Kidney epithelial cell (primary cell): ENCODE measurements around the gene PIGT. TPM values are rescaled to one million over a fixed set of nuclear protein-coding genes. Genes with fewer than 3 reads are reported as not detected.
A peak's percentile ranks its signal among the peaks of the same experiment; 100 is the strongest.

ENCODE experiments used
- DNase-seq: peaks from one replicate; pipeline ENCODE4 v3.0.0-alpha.2; 2010; ENCODE audit warnings: low read depth
- H3K27me3 ChIP-seq: 2 replicates; pipeline ENCODE4 v1.6.0; 2011; ENCODE audit warnings: low read length; ENCODE audit not compliant: control insufficient read depth, insufficient read depth
- H3K36me3 ChIP-seq: 2 replicates; pipeline ENCODE4 v1.5.1; 2011; ENCODE audit warnings: low read length; ENCODE audit not compliant: control insufficient read depth, insufficient read depth
- H3K4me3 ChIP-seq: 2 replicates; pipeline ENCODE4 v1.5.1; 2011; ENCODE audit warnings: low read depth, mild to moderate bottlenecking, control low read depth, low read length
- total RNA-seq: library from RNA; depleted of rRNA; stranded (reverse); fragments of >200 nt; gene quantifications from 2 replicates; pipeline ENCODE4 v1.2.3, GENCODE V29; 2015
- TF ChIP-seq, protein P1 (sequence below): IDR thresholded peaks from 2 replicates; pipeline ENCODE4 v1.5.1; 2011; ENCODE audit warnings: mild to moderate bottlenecking, moderate library complexity, low read length, control low read depth, inconsistent platforms; ENCODE audit not compliant: insufficient read depth, poor library complexity, severe bottlenecking

Gene PIGT
- total RNA-seq, 1 donor from 2014 or later = 69.8 TPM

DNA sequence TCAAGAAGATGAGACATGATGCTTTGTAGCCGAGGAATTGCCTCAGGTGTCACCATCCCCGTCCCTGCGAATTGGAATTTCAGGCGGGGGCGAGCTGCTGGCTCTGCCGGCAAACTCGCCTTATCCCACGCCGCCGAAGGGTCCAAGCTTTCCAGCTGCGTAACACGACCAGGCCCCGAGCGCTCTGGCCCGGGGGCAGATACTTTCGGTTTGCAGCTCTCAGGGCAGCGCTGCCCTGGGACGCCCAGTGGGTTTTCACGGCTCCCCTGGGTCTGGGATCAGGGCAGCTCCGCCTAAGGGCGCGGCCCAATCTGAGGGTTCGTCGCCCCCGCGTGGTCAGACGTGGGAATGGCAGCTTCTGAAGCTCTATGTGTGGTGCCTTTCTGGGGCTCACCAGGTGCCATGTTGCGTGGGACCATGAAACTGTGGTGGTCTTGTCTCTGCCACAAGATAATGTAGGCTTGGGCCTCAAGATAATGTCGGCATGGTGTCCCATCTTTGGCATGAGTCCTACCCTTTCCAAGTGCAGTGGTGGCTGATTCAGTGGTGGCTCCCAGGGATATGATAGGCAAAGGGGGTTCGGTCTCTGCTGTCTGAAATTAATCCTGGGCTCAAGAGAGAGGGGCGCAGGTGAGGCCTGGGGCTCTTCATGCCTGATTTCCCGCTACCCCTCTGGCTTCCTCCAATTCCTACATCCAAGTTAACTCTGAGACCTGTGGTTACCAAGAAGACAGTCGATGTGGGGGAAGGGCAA is 21.0 kb downstream of the PIGT start:
- no peaks in the 10 kb centered on the region for H3K36me3 ChIP-seq
- TF ChIP-seq, protein P1, sequence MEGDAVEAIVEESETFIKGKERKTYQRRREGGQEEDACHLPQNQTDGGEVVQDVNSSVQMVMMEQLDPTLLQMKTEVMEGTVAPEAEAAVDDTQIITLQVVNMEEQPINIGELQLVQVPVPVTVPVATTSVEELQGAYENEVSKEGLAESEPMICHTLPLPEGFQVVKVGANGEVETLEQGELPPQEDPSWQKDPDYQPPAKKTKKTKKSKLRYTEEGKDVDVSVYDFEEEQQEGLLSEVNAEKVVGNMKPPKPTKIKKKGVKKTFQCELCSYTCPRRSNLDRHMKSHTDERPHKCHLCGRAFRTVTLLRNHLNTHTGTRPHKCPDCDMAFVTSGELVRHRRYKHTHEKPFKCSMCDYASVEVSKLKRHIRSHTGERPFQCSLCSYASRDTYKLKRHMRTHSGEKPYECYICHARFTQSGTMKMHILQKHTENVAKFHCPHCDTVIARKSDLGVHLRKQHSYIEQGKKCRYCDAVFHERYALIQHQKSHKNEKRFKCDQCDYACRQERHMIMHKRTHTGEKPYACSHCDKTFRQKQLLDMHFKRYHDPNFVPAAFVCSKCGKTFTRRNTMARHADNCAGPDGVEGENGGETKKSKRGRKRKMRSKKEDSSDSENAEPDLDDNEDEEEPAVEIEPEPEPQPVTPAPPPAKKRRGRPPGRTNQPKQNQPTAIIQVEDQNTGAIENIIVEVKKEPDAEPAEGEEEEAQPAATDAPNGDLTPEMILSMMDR = peak; percentile 93
- H3K27me3 ChIP-seq = no peaks in the 10 kb centered on the region
- peak overlapping the region; percentile 51 for H3K4me3 ChIP-seq
- no peak for DNase-seq

DNA sequence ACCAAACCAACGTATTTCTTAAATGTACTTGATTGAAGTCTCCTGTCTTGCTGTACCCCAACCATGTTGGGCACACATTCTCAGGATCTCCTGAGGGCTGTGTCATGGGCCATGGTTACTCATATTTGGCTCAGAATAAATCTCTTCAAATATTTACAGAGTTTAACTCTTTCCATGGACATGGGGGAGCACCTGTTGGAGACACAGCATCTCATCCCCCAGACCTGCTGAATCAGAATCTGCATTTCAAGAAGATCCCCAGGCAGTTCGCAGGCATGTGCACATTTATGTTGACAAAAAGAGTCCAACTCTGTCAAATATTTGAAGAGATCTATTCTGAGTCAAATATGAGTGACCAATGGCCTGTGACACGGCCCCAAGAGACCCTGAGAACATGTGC is 24.5 kb downstream of the PIGT start:
- DNase-seq = no peak
- H3K4me3 ChIP-seq = no peak overlapping the region
- no peaks in the 10 kb centered on the region for H3K27me3 ChIP-seq
- TF ChIP-seq, protein P1 = no peak
- no peaks in the 10 kb centered on the region for H3K36me3 ChIP-seq

DNA sequence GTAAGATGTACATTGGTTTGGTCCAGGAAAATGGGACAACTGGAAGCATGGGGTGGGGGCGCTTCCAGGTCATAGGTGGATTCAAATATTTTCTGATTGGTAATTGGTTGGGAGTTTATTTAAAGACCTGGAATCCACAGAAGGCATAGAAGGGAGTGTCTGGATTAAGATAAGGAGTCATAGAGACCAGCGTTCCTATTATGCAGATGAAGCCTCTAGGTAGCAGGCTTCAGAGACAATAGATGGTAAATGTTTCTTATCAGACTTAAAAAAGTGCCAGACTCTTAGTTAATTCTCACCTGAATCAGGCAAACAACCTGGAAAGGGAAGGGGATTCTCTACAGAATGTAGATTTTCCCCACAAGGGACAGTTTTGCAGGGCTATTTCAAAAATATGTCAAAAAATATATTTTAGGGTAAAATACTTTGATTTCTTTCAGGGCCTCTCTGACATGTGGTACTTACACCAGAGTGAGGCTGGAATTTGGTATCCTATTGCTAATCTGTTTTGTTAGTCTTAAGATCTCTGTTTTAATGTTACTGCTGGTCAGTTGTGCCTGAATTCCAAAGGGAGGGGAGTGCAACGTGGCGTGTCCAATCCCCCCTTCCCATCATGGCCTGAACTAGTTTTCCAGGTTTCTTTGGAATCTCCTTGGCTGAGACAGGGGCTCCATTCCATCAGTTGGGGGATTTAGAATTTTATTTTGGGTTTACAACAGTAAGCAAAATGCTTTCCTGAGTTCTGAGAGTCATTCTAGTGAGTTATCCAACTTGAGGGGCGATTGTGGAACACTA is 25.1 kb downstream of the PIGT start:
- Histone ChIP-seq H3K36me3 (no peaks in the 10 kb centered on the region), H3K4me3 (no peak overlapping the region), H3K27me3 (no peaks in the 10 kb centered on the region)
- TF ChIP-seq, protein P1 = no peak
- no peak for DNase-seq

DNA sequence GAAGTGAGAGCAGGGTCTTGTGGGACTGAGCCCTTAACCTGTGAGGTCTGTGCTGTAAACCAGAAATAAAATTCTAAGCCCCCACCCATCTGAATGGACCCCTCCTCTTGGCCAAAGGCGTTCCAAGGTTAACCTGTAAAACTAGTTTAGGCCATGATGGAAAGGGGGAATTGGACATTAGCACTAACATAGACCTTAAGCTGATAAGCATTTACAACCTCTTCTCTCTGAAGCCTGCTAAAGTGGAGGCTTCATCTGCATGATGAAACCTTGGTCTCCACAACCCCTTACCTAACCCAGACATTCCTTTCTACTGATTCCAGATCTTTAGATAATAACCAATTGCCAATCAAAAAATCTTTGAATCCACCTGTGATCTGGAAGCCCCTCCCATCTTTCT is 25.8 kb downstream of the PIGT start:
- H3K36me3 ChIP-seq = no peaks in the 10 kb centered on the region
- TF ChIP-seq, protein P1 = no peak
- no peaks in the 10 kb centered on the region for H3K27me3 ChIP-seq
- DNase-seq = no peak
- H3K4me3 ChIP-seq = no peak overlapping the region

DNA sequence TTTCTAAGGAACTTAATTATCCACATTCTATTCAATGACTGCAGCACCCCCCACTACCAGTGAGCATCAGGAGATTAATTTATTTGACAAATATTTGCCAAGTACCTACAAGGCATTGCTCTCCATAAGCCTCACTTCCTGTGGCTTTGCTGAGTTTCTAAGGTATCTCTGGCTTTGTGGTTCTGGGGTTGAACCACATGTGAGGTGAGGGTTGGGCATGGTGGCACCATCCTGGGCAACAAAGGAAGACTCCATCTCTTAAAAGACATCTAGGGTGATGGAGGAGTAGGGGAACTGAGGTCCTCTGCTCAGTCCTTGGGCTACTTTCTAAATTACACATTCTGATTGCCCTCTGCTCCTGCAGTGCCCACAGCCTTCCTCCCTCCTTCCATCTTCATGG is 28.1 kb downstream of the PIGT start:
- no peak for DNase-seq
- peaks cover 7% of the 10 kb centered on the region for H3K27me3 ChIP-seq
- H3K36me3 ChIP-seq = no peaks in the 10 kb centered on the region
- TF ChIP-seq, protein P1 = no peak
- no peak overlapping the region for H3K4me3 ChIP-seq
